Cerebellar cortex (tissue), 1 donor: ENCODE data around the gene ANO6.
"Not testable (repeated sequence)": the region's sequence is repeated elsewhere in the genome, so short reads cannot be mapped to it uniquely, and the experiment has no call there.

ENCODE experiments used
- DNase-seq: peaks from one replicate; pipeline ENCODE4 v3.0.0-alpha.2; 2015; ENCODE audit warnings: low spot score

ANO6 gene

GRCh38 chr12:45348311-45348710 lies 132.4 kb downstream of the ANO6 start:
- no peak for DNase-seq

DNA sequence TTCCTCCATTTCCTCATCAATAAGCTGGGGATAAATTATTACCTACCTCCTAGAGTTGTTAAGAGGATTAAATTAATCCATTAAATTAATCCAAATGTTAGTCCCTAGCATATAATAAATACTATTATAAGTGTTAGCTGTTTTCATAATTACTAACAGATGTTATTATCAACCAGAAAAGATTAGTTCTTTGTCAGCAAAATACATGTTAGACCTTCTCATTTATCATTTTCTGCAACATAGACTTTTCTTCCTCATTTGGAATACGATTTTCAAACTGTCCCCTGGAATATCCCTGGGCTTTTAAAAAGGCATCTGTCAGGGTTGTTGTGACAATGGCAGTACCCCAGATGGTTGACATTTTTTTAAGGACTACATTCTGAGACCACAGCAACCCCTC lies 133.1 kb downstream of the ANO6 start:
- no peak for DNase-seq

GRCh38 chr12:45349916-45350315 lies 134.0 kb downstream of the ANO6 start:
- DNase-seq, result no peak

DNA sequence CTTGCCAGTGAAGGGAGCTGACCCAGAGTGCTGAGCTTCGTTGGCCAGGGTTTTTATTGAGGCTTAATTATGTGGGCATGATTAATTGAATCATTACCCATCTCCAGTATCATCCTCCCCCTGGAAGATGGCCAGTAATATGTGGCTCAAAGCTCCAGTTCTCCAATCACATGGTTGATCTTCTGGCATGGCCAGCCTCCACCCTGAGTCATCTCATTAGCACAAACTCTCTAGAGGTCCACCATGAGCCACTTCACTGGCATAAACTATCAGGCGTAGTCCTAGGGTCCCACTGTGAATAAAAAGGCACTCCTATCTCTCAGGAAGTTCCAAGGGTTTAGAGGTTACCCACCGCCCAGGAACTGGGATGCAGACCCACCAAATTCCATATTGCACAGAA lies 135.0 kb downstream of the ANO6 start:
- DNase-seq, result no peak

DNA sequence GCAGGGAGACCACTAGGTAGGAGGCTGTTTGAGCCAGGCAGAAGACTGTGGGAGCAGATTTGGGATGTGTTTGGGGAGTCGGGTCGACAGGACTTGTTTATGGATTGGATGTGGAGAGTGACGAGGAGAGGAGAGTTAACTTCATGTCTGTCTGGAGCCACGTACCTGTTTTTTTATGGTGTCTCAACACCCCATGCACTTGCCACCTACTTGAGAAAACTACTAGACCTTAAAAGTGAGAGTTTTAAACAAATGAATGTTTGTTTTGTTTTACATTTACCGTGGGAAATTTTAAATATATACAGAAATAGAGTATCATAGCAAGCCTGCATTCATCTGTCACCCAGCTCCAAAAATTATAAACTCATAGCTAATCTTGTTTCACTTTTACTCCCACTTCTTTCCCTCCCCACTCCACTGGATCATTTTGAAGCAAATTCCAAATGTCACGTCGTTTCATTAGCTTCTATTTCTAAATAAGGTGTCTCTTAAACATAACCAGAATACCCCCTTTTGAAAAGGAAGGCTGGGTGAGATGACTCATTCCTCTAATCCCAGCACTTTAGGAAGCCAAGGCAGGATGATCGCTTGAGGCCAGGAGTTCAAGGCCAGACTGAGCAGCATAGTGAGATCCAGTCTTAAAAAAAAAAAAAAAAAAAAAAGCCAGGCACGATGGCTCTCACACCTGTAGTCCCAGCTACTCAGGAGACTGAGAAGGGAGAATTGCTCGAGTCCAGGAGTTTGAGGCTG lies 136.2 kb downstream of the ANO6 start:
- no peak for DNase-seq

DNA sequence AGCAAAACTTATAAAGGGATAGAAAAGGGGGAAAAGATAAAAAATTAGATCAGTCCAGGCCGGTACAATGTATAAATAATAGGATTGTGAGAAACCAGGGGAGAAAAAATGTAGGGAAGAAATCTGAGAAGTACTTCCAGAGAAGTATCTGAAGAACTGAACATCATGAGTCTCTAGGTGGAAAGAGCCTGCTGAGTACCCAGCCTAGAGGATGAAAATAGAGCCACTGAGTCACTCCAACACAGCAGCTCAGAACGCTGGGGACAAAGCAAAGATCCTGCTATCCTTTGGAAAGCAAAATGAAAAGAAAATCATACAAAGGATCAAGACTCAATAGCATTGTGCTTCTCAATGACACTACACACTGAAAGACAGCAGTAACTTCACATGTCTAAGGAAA lies 138.0 kb downstream of the ANO6 start:
- no peak for DNase-seq

- DNase-seq, result no peak
Measured at GRCh38 chr12:45354399-45354798, 138.5 kb downstream of the ANO6 start.

DNA sequence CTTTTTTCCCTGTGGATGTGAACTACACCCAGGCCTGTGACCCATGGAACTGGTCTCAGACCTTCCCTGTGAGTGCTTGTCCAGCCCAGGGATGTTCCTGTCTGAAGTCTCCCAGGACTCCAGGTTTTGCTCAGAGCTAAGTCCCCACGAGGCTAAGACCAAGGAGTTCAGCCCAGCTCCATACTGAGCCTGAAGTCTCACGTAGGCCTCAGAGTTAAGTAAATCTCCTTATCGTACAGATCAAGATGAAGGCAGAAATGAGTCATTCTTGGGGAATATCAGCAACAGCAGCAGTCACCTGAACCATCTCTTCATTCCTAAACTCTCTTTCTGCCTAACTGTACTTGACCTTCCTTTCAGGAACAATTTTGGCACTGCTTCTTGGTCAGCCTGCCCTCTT lies 139.8 kb downstream of the ANO6 start:
- no peak for DNase-seq

DNA sequence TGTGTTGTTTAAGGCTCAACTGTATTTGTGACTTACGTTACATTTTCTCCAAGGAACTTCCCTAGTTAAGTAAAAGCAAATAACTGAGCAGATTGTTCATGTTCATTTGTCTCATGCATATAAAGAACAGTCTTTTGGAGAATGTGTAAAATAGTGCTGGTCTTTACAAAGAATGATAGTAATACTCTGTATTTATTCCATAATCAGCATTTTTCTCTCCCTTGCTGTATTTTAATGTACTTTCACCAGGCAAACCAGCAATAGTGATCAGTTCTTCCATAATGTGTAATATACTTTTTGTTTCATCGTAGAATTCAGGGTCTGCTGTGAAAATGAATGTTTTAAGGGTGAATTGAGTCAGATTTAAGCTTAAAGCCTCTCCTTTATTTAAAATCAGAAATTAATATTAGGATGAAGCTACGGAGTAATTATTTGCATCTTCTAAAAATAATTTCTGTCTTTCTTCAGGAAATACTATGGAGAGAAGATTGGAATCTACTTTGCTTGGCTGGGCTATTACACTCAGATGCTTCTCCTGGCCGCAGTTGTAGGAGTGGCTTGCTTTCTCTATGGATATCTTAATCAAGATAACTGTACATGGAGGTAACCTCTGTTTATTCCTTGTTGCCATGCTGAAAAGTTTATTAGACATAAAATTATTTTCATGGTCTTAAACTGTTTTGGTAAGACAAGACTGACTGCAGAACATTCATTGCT lies 141.1 kb downstream of the ANO6 start:
- no peak for DNase-seq

DNA sequence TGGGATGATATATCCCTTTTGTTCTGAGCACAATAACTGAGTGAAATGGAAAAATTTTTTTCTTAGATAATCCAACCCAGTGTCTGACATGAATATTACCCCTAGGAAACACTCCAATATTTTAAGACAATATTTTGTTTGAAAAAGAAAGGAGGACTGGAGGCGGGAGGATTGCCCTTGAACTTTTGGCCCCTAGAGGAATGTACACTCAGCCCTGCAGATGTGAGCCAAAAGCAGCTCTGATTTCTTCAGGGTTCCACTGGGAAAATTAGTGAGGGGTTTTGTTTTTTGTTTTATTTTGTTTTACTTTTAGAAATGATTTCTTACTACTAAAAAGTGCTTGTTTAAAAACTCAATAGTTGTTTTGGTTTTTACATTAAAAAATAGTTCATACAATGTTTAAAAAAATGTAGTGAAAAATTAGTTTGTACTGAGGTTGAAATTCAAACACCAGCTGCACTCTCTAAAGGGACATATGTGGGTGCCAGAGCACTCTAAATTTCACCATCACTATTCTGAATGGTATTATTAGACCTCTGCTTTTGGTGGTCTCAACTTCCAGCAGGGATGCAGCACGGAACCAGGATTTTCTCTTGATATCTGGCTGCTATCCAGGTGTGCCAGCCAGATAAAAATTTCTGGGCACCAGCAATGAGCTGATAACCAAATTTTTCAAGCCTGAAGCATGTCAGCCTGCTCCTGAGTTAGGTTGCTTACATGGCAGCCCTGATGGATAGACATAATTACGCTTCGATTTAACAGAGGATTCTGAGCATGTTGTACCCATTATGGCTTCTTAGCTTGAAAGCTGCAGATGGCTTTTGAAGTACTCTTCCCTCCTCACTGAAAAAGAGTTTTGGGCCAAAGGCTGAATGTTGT lies 141.9 kb downstream of the ANO6 start:
- DNase-seq, result no peak

- DNase-seq, result no peak
Measured at GRCh38 chr12:45362291-45362690, 146.4 kb downstream of the ANO6 start.

GRCh38 chr12:45363903-45364302 lies 148.0 kb downstream of the ANO6 start:
- no peak for DNase-seq

GRCh38 chr12:45368841-45369489 lies 153.1 kb downstream of the ANO6 start:
- no peak for DNase-seq

DNA sequence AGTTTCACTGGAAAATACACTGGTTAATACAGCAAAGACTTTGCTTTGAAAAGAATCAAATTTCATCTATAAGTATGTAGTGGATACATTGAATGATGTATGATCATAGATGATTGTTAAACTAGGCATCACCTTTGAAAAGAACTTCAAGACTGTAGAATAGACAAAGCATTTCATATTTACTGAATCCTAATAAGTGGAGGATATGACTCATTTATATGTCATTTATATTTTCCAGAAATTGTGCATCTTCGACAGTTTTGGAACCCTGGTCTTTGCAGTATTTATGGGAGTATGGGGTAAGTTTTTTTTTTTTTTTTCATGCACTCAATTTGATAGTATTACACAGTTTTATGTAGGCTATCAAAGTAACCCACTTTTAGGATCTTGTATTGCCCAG lies 161.9 kb downstream of the ANO6 start:
- DNase-seq, result no peak

- no peak for DNase-seq
Measured at GRCh38 chr12:45379261-45379660, 163.4 kb downstream of the ANO6 start.

DNA sequence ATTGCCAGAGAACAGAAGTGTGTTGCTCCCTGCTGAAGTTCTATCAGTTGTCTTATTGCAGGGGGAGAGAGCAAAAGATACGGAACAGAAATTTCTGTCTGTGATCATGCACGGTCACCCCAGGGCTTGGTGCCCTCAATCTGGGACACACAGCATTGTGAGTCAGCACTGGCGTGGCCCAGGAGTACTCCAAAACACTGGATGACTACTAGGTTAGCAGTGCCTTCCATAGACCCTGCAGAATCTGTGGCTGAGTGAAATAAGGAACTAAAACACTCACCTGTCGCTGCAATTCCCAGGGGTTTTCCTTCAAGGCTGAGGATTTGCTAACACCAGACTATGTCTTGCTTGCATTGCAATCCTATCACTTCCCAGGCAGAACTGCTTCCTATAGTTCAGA lies 165.5 kb downstream of the ANO6 start:
- no peak for DNase-seq

GRCh38 chr12:45388545-45388944 lies 172.7 kb downstream of the ANO6 start:
- DNase-seq, result peak; percentile 36

- DNase-seq, result no peak
Measured at GRCh38 chr12:45389426-45389825, 173.5 kb downstream of the ANO6 start.

DNA sequence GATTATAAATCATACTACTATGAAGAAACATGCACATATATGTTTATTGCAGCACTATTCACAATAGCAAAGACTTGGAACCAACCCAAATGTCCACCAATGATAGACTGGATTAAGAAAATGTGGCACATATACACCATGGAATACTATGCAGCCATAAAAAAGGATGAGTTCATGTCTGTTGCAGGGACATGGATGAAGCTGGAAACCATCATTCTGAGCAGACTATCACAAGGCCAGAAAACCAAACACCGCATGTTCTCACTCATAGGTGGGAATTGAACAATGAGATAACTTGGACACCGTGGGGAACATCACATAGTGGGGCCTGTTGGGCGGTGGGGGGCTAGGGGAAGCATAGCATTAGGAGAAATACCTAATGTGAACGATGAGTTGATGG lies 181.6 kb downstream of the ANO6 start:
- DNase-seq, result not testable (repeated sequence)

GRCh38 chr12:45398552-45398951 lies 182.7 kb downstream of the ANO6 start:
- no peak for DNase-seq

DNA sequence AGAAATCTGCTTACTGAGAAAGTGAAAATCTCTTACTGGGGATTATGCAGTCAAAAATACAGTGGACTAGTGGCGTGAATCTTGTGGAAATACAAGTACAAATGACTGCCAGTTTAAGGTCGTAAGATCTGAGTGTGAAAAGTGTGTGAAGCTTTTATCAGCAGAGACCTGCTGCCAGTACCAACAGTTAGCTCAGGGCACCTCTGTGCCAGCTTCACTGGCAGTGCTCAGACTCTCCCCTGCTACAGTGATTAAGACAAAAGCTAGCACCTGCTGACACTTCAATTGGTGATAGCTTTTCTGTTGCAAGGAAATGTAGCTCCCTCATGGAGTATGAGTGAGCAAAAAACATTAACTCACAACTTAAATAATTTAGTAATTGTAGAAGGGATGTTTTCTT lies 185.1 kb downstream of the ANO6 start:
- no peak for DNase-seq

DNA sequence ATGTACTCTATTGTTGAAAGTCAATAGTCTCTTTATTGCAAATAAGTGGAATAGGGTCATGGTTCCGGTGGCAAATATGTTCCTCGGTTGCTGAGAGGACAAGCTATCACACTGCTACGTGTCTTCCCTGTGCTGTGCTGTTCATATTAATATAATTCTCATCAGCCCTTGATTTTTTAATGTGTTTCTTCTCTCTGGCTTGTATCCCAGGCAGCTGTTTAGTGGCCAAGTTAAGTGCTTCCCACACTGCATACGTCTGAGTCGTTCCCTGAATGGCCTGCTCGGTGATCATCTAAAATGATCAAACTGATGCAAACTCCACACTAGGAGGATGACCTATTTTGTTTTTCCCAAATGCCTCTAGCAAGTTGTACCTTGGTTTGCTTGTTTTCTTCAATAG lies 186.4 kb downstream of the ANO6 start:
- no peak for DNase-seq
